Mesenchymal stem cell (in vitro differentiated cells and primary cell): Measurements from ENCODE around the gene TGFBR2.
A peak's percentile ranks its signal among the peaks of the same experiment; 100 is the strongest.

Source experiments
- DNase-seq: peaks from one replicate; pipeline ENCODE4 v3.0.0-alpha.2; 2013
- H2AFZ ChIP-seq: one replicate; pipeline ENCODE4 v1.6.1; 2013; ENCODE audit warnings: low read depth, mild to moderate bottlenecking, control low read depth, inconsistent platforms, low read length, moderate library complexity
- H2AK5ac ChIP-seq: 2 replicates; pipeline ENCODE4 v1.6.1; 2013; ENCODE audit warnings: low read length, moderate library complexity, mild to moderate bottlenecking, inconsistent platforms; ENCODE audit not compliant: severe bottlenecking
- H2BK120ac ChIP-seq: one replicate; pipeline ENCODE4 v1.6.1; 2013; ENCODE audit warnings: low read depth, mild to moderate bottlenecking, inconsistent platforms, low read length, moderate library complexity
- H2BK12ac ChIP-seq, 2 experiments: one replicate each; pipeline ENCODE4 v1.6.1; 2013; ENCODE audit warnings: inconsistent platforms in 2 of 2, low read length in 2 of 2, mild to moderate bottlenecking in 2 of 2, moderate library complexity in 2 of 2, control low read depth in 1 of 2
- H2BK15ac ChIP-seq: one replicate; pipeline ENCODE4 v1.6.1; 2013; ENCODE audit warnings: mild to moderate bottlenecking, low read depth, inconsistent platforms; ENCODE audit not compliant: poor library complexity, severe bottlenecking
- H2BK5ac ChIP-seq: 2 replicates; pipeline ENCODE4 v1.6.1; 2013; ENCODE audit warnings: low read depth, mild to moderate bottlenecking, low read length, control low read depth, inconsistent platforms; ENCODE audit not compliant: poor library complexity, severe bottlenecking
- H3K14ac ChIP-seq, 2 experiments: one replicate each; pipeline ENCODE4 v1.6.1; 2013; ENCODE audit warnings: inconsistent platforms in 2 of 2, low read length in 2 of 2, control low read depth in 1 of 2, mild to moderate bottlenecking in 1 of 2, moderate library complexity in 1 of 2
- H3K18ac ChIP-seq, 2 experiments: one replicate each; pipeline ENCODE4 v1.6.1; 2013; ENCODE audit warnings: inconsistent platforms in 2 of 2, low read length in 2 of 2, control low read depth in 1 of 2, low read depth in 1 of 2, mild to moderate bottlenecking in 1 of 2
- H3K23ac ChIP-seq, 2 experiments: one replicate each; pipeline ENCODE4 v1.6.1; 2013; ENCODE audit warnings: inconsistent platforms in 2 of 2, low read length in 2 of 2, mild to moderate bottlenecking in 2 of 2, moderate library complexity in 2 of 2, control low read depth in 1 of 2
- H3K27ac ChIP-seq: 2 replicates; pipeline ENCODE4 v1.5.1; 2013; ENCODE audit warnings: mild to moderate bottlenecking, moderate library complexity, low read length, control low read depth, inconsistent platforms; ENCODE audit not compliant: poor library complexity, severe bottlenecking
- H3K27me3 ChIP-seq, 2 experiments: 2 replicates each; pipeline versions ENCODE4 v1.6.1 to v1.7.0; 2013; ENCODE audit warnings: low read length in 2 of 2, mild to moderate bottlenecking in 2 of 2, moderate library complexity in 2 of 2, control low read depth in 1 of 2, inconsistent platforms in 1 of 2; ENCODE audit not compliant: control insufficient read depth in 1 of 2, insufficient read depth in 1 of 2
- H3K36me3 ChIP-seq, 2 experiments: 2 replicates each; pipeline versions ENCODE4 v1.6.1 to v1.7.0; 2013; ENCODE audit warnings: low read length in 2 of 2, control low read depth in 1 of 2, inconsistent platforms in 1 of 2, low read depth in 1 of 2, mild to moderate bottlenecking in 1 of 2; ENCODE audit not compliant: insufficient read depth in 2 of 2, control insufficient read depth in 1 of 2
- H3K4ac ChIP-seq, 2 experiments: one replicate each; pipeline ENCODE4 v1.6.1; 2013; ENCODE audit warnings: inconsistent platforms in 2 of 2, low read length in 2 of 2, mild to moderate bottlenecking in 2 of 2, moderate library complexity in 2 of 2, control low read depth in 1 of 2, low read depth in 1 of 2
- H3K4me1 ChIP-seq: 2 replicates; pipeline ENCODE4 v1.6.1; 2013; ENCODE audit warnings: low read depth, low read length, control low read depth; ENCODE audit not compliant: control insufficient read depth, insufficient read depth
- H3K4me2 ChIP-seq: 2 replicates; pipeline ENCODE4 v1.6.1; 2013; ENCODE audit warnings: low read length, mild to moderate bottlenecking, inconsistent platforms; ENCODE audit not compliant: poor library complexity, severe bottlenecking
- H3K4me3 ChIP-seq, 2 experiments: 2 replicates each; pipeline versions ENCODE4 v1.5.1 to v1.7.0; 2013; ENCODE audit warnings: low read length in 2 of 2, mild to moderate bottlenecking in 2 of 2, control low read depth in 1 of 2, low read depth in 1 of 2; ENCODE audit not compliant: insufficient read depth in 1 of 2
- H3K79me1 ChIP-seq: replicated peaks from 2 replicates; pipeline ENCODE4 v1.6.1; 2013; ENCODE audit warnings: mild to moderate bottlenecking, control low read depth, low read length, inconsistent platforms; ENCODE audit not compliant: poor library complexity, severe bottlenecking
- H3K9ac ChIP-seq: 2 replicates; pipeline ENCODE4 v1.7.0; 2013; ENCODE audit warnings: mild to moderate bottlenecking, low read length, moderate library complexity
- H3K9me3 ChIP-seq: 2 replicates; pipeline ENCODE4 v1.7.0; 2013; ENCODE audit warnings: mild to moderate bottlenecking, low read length; ENCODE audit not compliant: control insufficient read depth
- H4K8ac ChIP-seq: one replicate; pipeline ENCODE4 v1.6.1; 2013; ENCODE audit warnings: inconsistent platforms, mild to moderate bottlenecking, low read length, moderate library complexity
- H4K91ac ChIP-seq: one replicate; pipeline ENCODE4 v1.6.1; 2013; ENCODE audit warnings: mild to moderate bottlenecking, low read length, inconsistent platforms
- WGBS: methylation state at CpG from one replicate; pipeline ENCODE4 v1.1.7; 2013; ENCODE audit warnings: mixed read lengths; 5-methylcytosine and 5-hydroxymethylcytosine counted together

Gene TGFBR2

GRCh38 chr3:30730967-30731366 is 124.6 kb downstream of the TGFBR2 start:
- no peak overlapping the region for H2BK120ac ChIP-seq
- H3K4me2 ChIP-seq, result no peak overlapping the region
- WGBS, result 96% methylated on average over 3 of the region's 3 CpGs

GRCh38 chr3:30733209-30733608 is 126.8 kb downstream of the TGFBR2 start:
- no peak overlapping the region for H3K27ac ChIP-seq
- no CpG with 5 or more reads among the region's 1 CpG for WGBS
- H2AFZ ChIP-seq, result no peak overlapping the region
- H4K8ac ChIP-seq, result no peak overlapping the region
- H3K4ac ChIP-seq, result no peak overlapping the region
- H4K91ac ChIP-seq, result no peak overlapping the region
- H3K18ac ChIP-seq, result no peak overlapping the region
- no peak overlapping the region for H2BK15ac ChIP-seq
- no peak overlapping the region for H2BK120ac ChIP-seq
- H3K36me3 ChIP-seq, result no peaks in the 10 kb centered on the region
- no peak overlapping the region for H3K23ac ChIP-seq
- no peak for DNase-seq
- H2AK5ac ChIP-seq, result no peak overlapping the region
- H2BK5ac ChIP-seq, result no peak overlapping the region
- H2BK12ac ChIP-seq, result no peak overlapping the region
- H3K14ac ChIP-seq, result no peak overlapping the region
- H3K79me1 ChIP-seq, result no peaks in the 10 kb centered on the region
- no peak overlapping the region for H3K9ac ChIP-seq
- no peak overlapping the region for H3K4me2 ChIP-seq
- H3K9me3 ChIP-seq, result no peaks in the 10 kb centered on the region
- peaks cover 1% of the 10 kb centered on the region for H3K4me1 ChIP-seq
- no peaks in the 10 kb centered on the region for H3K27me3 ChIP-seq
- no peak overlapping the region for H3K4me3 ChIP-seq

More at GRCh38 chr3:30730967-30731366, 124.6 kb downstream of the TGFBR2 start:
- Histone ChIP-seq H4K8ac (no peak overlapping the region), H3K18ac (no peak overlapping the region), H3K4me1 (peaks cover 1% of the 10 kb centered on the region), H2BK5ac (no peak overlapping the region), H2BK12ac (no peak overlapping the region), H2AFZ (no peak overlapping the region), H3K4ac (peak overlapping the region in 1 of 2 experiments; percentile 49), H3K27ac (no peak overlapping the region), H3K23ac (no peak overlapping the region), H3K36me3 (no peaks in the 10 kb centered on the region), H3K14ac (no peak overlapping the region), H2AK5ac (no peak overlapping the region), H4K91ac (no peak overlapping the region), H2BK15ac (no peak overlapping the region), H3K27me3 (no peaks in the 10 kb centered on the region), H3K9me3 (no peaks in the 10 kb centered on the region), H3K9ac (no peak overlapping the region), H3K4me3 (no peak overlapping the region), H3K79me1 (no peaks in the 10 kb centered on the region)
- DNase-seq, result no peak

DNA sequence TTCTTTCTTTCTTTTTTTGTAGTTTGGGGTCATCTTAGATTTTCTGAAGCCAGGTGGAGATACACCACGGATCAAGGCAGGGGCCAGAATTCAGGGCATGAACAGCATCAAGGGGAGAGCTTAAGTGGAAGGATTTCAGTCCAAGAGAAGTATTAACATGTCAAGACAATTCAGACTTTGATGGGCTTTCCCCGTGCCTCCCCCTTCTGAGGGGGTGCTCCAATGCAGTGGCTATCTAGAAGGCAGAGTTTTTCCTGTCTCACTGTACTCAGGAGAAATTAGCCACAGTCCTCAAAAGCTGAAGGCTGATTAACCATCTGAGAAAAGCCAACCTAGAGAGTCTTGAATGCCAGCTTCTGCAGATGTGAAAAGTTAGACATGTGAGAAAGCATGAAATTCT is 127.3 kb downstream of the TGFBR2 start:
- H3K14ac ChIP-seq, result no peak overlapping the region
- H3K4me3 ChIP-seq, result no peak overlapping the region
- peaks cover 1% of the 10 kb centered on the region for H3K4me1 ChIP-seq
- H3K23ac ChIP-seq, result no peak overlapping the region
- 85% methylated on average over 2 of the region's 2 CpGs for WGBS
- no peak for DNase-seq
- H4K91ac ChIP-seq, result no peak overlapping the region
- no peak overlapping the region for H3K4ac ChIP-seq
- no peak overlapping the region for H2AFZ ChIP-seq
- no peak overlapping the region for H2AK5ac ChIP-seq
- H3K9ac ChIP-seq, result no peak overlapping the region
- no peak overlapping the region for H2BK120ac ChIP-seq
- no peaks in the 10 kb centered on the region for H3K27me3 ChIP-seq
- no peaks in the 10 kb centered on the region for H3K36me3 ChIP-seq
- no peak overlapping the region for H3K4me2 ChIP-seq
- no peaks in the 10 kb centered on the region for H3K9me3 ChIP-seq
- H3K27ac ChIP-seq, result no peak overlapping the region
- H2BK5ac ChIP-seq, result no peak overlapping the region
- H4K8ac ChIP-seq, result no peak overlapping the region
- no peak overlapping the region for H3K18ac ChIP-seq
- H3K79me1 ChIP-seq, result no peaks in the 10 kb centered on the region
- no peak overlapping the region for H2BK15ac ChIP-seq
- H2BK12ac ChIP-seq, result no peak overlapping the region

- no peak overlapping the region for H3K4ac ChIP-seq
- no peak overlapping the region for H3K23ac ChIP-seq
- no peak overlapping the region for H3K9ac ChIP-seq
- H2BK15ac ChIP-seq, result no peak overlapping the region
- no peak overlapping the region for H3K27ac ChIP-seq
- no peak overlapping the region for H3K14ac ChIP-seq
- H2BK12ac ChIP-seq, result peak overlapping the region in 1 of 2 experiments; percentile 69
- H3K36me3 ChIP-seq, result no peaks in the 10 kb centered on the region
- no peak overlapping the region for H2BK120ac ChIP-seq
- 80% methylated on average over 2 of the region's 3 CpGs for WGBS
- no peak for DNase-seq
- H3K18ac ChIP-seq, result no peak overlapping the region
- no peak overlapping the region for H4K91ac ChIP-seq
- H3K4me1 ChIP-seq, result no peaks in the 10 kb centered on the region
- H3K79me1 ChIP-seq, result no peaks in the 10 kb centered on the region
- H2AK5ac ChIP-seq, result peak overlapping the region; percentile 54
- H3K4me3 ChIP-seq, result no peak overlapping the region
- no peak overlapping the region for H2BK5ac ChIP-seq
- no peaks in the 10 kb centered on the region for H3K9me3 ChIP-seq
- no peaks in the 10 kb centered on the region for H3K27me3 ChIP-seq
- H2AFZ ChIP-seq, result no peak overlapping the region
- H4K8ac ChIP-seq, result peak overlapping the region; percentile 7
- H3K4me2 ChIP-seq, result no peak overlapping the region
Measured at GRCh38 chr3:30737743-30738499, 131.5 kb downstream of the TGFBR2 start.
